Liver (tissue), 3 donors: ENCODE data around the gene RAD51.

Experiments
- EGR1 ChIP-seq, 2 donors: IDR thresholded peaks; 2 replicates each; pipeline ENCODE4 v1.6.1; 2016 to 2018; ENCODE audit warnings: antibody characterized with exemption in 2 of 2, low read depth in 2 of 2
- FOXA1 ChIP-seq: IDR thresholded peaks from 2 replicates; pipeline ENCODE4 v1.6.1; 2016; ENCODE audit warnings: antibody characterized with exemption
- GABPA ChIP-seq, 2 donors: IDR thresholded peaks in 1 of 2; conservative IDR thresholded peaks in 1 of 2; 2 replicates each; pipeline ENCODE4 v1.6.1; 2016; ENCODE audit warnings: antibody characterized with exemption in 2 of 2, mild to moderate bottlenecking in 1 of 2, moderate library complexity in 1 of 2
- NR2F2 ChIP-seq: IDR thresholded peaks from 2 replicates; pipeline ENCODE4 v1.6.1; 2016; ENCODE audit warnings: antibody characterized with exemption
- RAD21 ChIP-seq, 2 donors: IDR thresholded peaks; 2 replicates each; pipeline ENCODE4 v1.6.1; 2016; ENCODE audit warnings: antibody characterized with exemption in 2 of 2, mild to moderate bottlenecking in 2 of 2
- SP1 ChIP-seq: IDR thresholded peaks from 2 replicates; pipeline ENCODE4 v1.6.1; 2018; ENCODE audit warnings: antibody characterized with exemption, mild to moderate bottlenecking
- TAF1 ChIP-seq: conservative IDR thresholded peaks from 2 replicates; pipeline ENCODE4 v1.6.1; 2016; ENCODE audit warnings: antibody characterized with exemption, mild to moderate bottlenecking
- YY1 ChIP-seq: IDR thresholded peaks from 2 replicates; pipeline ENCODE4 v1.6.1; 2016; ENCODE audit warnings: antibody characterized with exemption, mild to moderate bottlenecking
- TF ChIP-seq, protein P1 (sequence below): fragments of 150-350 bp; IDR thresholded peaks from 2 replicates; pipeline ENCODE4 v1.5.1; 2017; ENCODE audit warnings: improper control_type of control experiment, low read depth, low read length; ENCODE audit not compliant: missing input control
- TF ChIP-seq, protein P2 (sequence below): IDR thresholded peaks from 2 replicates; pipeline ENCODE4 v1.6.1; 2016; ENCODE audit warnings: antibody characterized with exemption
- TF ChIP-seq, protein P3 (sequence below): IDR thresholded peaks from 2 replicates; pipeline ENCODE4 v1.6.1; 2016; ENCODE audit warnings: antibody characterized with exemption
- TF ChIP-seq, protein P4 (sequence below): IDR thresholded peaks from 2 replicates; pipeline ENCODE4 v1.6.1; 2016; ENCODE audit warnings: antibody characterized with exemption
- TF ChIP-seq, protein P5 (sequence below): IDR thresholded peaks from 2 replicates; pipeline ENCODE4 v1.6.1; 2016; ENCODE audit warnings: antibody characterized with exemption, mild to moderate bottlenecking
- donor health status: healthy.
- donor health status: healthy.

DNA sequence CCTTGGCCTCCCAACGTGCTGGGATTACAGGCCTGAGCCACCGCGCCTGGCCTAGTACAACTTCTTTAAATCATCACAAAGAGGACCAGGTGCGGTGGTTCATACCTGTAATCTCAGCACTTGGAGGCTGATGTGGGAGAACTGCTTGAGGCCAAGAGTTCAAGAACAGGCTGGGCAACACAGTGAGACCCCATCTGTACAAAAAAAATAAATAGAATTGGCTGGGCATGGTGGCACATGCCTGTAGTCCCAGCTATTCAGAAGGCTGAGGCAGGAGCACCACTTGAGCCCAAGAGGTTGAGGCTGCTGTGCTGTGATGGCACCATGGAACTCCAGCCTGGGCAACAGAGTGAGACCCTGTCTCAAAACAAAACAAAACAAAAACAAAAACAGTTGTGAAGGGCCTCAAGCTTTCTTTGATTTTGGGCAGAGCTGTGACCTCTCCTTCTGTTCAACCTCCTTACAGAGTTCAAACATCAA is 54.2 kb downstream of the RAD51 start:
- no peak for TF ChIP-seq YY1
- TF ChIP-seq, protein P1, sequence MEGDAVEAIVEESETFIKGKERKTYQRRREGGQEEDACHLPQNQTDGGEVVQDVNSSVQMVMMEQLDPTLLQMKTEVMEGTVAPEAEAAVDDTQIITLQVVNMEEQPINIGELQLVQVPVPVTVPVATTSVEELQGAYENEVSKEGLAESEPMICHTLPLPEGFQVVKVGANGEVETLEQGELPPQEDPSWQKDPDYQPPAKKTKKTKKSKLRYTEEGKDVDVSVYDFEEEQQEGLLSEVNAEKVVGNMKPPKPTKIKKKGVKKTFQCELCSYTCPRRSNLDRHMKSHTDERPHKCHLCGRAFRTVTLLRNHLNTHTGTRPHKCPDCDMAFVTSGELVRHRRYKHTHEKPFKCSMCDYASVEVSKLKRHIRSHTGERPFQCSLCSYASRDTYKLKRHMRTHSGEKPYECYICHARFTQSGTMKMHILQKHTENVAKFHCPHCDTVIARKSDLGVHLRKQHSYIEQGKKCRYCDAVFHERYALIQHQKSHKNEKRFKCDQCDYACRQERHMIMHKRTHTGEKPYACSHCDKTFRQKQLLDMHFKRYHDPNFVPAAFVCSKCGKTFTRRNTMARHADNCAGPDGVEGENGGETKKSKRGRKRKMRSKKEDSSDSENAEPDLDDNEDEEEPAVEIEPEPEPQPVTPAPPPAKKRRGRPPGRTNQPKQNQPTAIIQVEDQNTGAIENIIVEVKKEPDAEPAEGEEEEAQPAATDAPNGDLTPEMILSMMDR: no peak
- TF ChIP-seq, protein P2, sequence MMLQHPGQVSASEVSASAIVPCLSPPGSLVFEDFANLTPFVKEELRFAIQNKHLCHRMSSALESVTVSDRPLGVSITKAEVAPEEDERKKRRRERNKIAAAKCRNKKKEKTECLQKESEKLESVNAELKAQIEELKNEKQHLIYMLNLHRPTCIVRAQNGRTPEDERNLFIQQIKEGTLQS: no peak
- no peak for TF ChIP-seq TAF1
- TF ChIP-seq GABPA (IDR thresholded peaks at IDR 0.05 in 1 of 2, conservative IDR thresholded peaks at IDR 0.05 in 1 of 2): no peak
- no peak for TF ChIP-seq FOXA1
- TF ChIP-seq, protein P3, sequence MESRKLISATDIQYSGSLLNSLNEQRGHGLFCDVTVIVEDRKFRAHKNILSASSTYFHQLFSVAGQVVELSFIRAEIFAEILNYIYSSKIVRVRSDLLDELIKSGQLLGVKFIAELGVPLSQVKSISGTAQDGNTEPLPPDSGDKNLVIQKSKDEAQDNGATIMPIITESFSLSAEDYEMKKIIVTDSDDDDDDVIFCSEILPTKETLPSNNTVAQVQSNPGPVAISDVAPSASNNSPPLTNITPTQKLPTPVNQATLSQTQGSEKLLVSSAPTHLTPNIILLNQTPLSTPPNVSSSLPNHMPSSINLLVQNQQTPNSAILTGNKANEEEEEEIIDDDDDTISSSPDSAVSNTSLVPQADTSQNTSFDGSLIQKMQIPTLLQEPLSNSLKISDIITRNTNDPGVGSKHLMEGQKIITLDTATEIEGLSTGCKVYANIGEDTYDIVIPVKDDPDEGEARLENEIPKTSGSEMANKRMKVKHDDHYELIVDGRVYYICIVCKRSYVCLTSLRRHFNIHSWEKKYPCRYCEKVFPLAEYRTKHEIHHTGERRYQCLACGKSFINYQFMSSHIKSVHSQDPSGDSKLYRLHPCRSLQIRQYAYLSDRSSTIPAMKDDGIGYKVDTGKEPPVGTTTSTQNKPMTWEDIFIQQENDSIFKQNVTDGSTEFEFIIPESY: no peak
- no peak for TF ChIP-seq SP1
- no peak for TF ChIP-seq EGR1 (IDR thresholded peaks at IDR 0.05; ENCODE audit: low read depth in 2 of 2)
- TF ChIP-seq, protein P4, sequence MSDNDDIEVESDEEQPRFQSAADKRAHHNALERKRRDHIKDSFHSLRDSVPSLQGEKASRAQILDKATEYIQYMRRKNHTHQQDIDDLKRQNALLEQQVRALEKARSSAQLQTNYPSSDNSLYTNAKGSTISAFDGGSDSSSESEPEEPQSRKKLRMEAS: no peak
- TF ChIP-seq, protein P5, sequence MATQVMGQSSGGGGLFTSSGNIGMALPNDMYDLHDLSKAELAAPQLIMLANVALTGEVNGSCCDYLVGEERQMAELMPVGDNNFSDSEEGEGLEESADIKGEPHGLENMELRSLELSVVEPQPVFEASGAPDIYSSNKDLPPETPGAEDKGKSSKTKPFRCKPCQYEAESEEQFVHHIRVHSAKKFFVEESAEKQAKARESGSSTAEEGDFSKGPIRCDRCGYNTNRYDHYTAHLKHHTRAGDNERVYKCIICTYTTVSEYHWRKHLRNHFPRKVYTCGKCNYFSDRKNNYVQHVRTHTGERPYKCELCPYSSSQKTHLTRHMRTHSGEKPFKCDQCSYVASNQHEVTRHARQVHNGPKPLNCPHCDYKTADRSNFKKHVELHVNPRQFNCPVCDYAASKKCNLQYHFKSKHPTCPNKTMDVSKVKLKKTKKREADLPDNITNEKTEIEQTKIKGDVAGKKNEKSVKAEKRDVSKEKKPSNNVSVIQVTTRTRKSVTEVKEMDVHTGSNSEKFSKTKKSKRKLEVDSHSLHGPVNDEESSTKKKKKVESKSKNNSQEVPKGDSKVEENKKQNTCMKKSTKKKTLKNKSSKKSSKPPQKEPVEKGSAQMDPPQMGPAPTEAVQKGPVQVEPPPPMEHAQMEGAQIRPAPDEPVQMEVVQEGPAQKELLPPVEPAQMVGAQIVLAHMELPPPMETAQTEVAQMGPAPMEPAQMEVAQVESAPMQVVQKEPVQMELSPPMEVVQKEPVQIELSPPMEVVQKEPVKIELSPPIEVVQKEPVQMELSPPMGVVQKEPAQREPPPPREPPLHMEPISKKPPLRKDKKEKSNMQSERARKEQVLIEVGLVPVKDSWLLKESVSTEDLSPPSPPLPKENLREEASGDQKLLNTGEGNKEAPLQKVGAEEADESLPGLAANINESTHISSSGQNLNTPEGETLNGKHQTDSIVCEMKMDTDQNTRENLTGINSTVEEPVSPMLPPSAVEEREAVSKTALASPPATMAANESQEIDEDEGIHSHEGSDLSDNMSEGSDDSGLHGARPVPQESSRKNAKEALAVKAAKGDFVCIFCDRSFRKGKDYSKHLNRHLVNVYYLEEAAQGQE: no peak
- no peak for TF ChIP-seq NR2F2
- no peak for TF ChIP-seq RAD21 (IDR thresholded peaks at IDR 0.05)
